ENCODE results near the gene MAP4K4.

MAP4K4 gene

GRCh38 chr2:101811226-101812015 lies 113.9 kb downstream of the MAP4K4 start:
- in situ Hi-C loops (cut with MboI; ENCODE audit: low sequenced_read_pairs): loop anchor here (10.0 kb wide), 1 partner anchor 397 kb away; no protein-coding TSS in a partner anchor

GRCh38 chr2:101812226-101812625 lies 114.7 kb downstream of the MAP4K4 start:
- in situ Hi-C loops (cut with MboI; ENCODE audit: low sequenced_read_pairs): loop anchor here (10.0 kb wide), 1 partner anchor 397 kb away; no protein-coding TSS in a partner anchor

GRCh38 chr2:101814752-101815151 lies 117.2 kb downstream of the MAP4K4 start:
- in situ Hi-C loops (cut with MboI; ENCODE audit: low sequenced_read_pairs): loop anchor here (10.0 kb wide), 1 partner anchor 400 kb away; no protein-coding TSS in a partner anchor

- in situ Hi-C loops (cut with MboI; ENCODE audit: low sequenced_read_pairs): loop anchor here (10.0 kb wide), 1 partner anchor 400 kb away; no protein-coding TSS in a partner anchor
These were observed 117.6 kb downstream of the MAP4K4 start for GRCh38 chr2:101815154-101815553.

GRCh38 chr2:101815739-101816391 lies 118.4 kb downstream of the MAP4K4 start:
- in situ Hi-C loops (cut with MboI; ENCODE audit: low sequenced_read_pairs): loop anchor here (10.0 kb wide), 1 partner anchor 401 kb away; no protein-coding TSS in a partner anchor

GRCh38 chr2:101816598-101816997 lies 119.1 kb downstream of the MAP4K4 start:
- in situ Hi-C loops (cut with MboI; ENCODE audit: low sequenced_read_pairs): loop anchor here (10.0 kb wide), 1 partner anchor 402 kb away; no protein-coding TSS in a partner anchor

GRCh38 chr2:101817481-101817880 lies 120.0 kb downstream of the MAP4K4 start:
- in situ Hi-C loops (cut with MboI; ENCODE audit: low sequenced_read_pairs): loop anchor here (10.0 kb wide), 1 partner anchor 403 kb away; no protein-coding TSS in a partner anchor

- in situ Hi-C loops (cut with MboI; ENCODE audit: low sequenced_read_pairs): loop anchor here (10.0 kb wide), 1 partner anchor 404 kb away; no protein-coding TSS in a partner anchor
These were observed 121.3 kb downstream of the MAP4K4 start for GRCh38 chr2:101818531-101819451.

GRCh38 chr2:101820519-101820918 lies 123.0 kb downstream of the MAP4K4 start:
- in situ Hi-C loops (cut with MboI; ENCODE audit: low sequenced_read_pairs): no loop called here

GRCh38 chr2:101821059-101821805 lies 123.7 kb downstream of the MAP4K4 start:
- in situ Hi-C loops (cut with MboI; ENCODE audit: low sequenced_read_pairs): no loop called here

- in situ Hi-C loops (cut with MboI; ENCODE audit: low sequenced_read_pairs): no loop called here
These were observed 124.4 kb downstream of the MAP4K4 start for GRCh38 chr2:101821828-101822458.

GRCh38 chr2:101823347-101823791 lies 125.9 kb downstream of the MAP4K4 start:
- in situ Hi-C loops (cut with MboI; ENCODE audit: low sequenced_read_pairs): no loop called here

GRCh38 chr2:101823859-101824258 lies 126.4 kb downstream of the MAP4K4 start:
- in situ Hi-C loops (cut with MboI; ENCODE audit: low sequenced_read_pairs): no loop called here

GRCh38 chr2:101826716-101827115 lies 129.2 kb downstream of the MAP4K4 start:
- in situ Hi-C loops (cut with MboI; ENCODE audit: low sequenced_read_pairs): no loop called here

- in situ Hi-C loops (cut with MboI; ENCODE audit: low sequenced_read_pairs): no loop called here
These were observed 129.7 kb downstream of the MAP4K4 start for GRCh38 chr2:101827246-101827645.

- in situ Hi-C loops (cut with MboI; ENCODE audit: low sequenced_read_pairs): no loop called here
These were observed 130.8 kb downstream of the MAP4K4 start for GRCh38 chr2:101828257-101828656.

- in situ Hi-C loops (cut with MboI; ENCODE audit: low sequenced_read_pairs): no loop called here
These were observed 131.3 kb downstream of the MAP4K4 start for GRCh38 chr2:101828673-101829334.

GRCh38 chr2:101829429-101829828 lies 131.9 kb downstream of the MAP4K4 start:
- in situ Hi-C loops (cut with MboI; ENCODE audit: low sequenced_read_pairs): no loop called here

GRCh38 chr2:101830146-101830545 lies 132.6 kb downstream of the MAP4K4 start:
- in situ Hi-C loops (cut with MboI; ENCODE audit: low sequenced_read_pairs): no loop called here

All from HL-60/S4 treated with phorbol 12-myristate 13-acetate at 8.2 ng/mL for 4 days and 3 days (cell line).